ENCODE data around the gene RRP1.

GRCh38 chr21:43819511-43820405 is 30.4 kb downstream of the RRP1 start:
- TF ChIP-seq CTCF (IDR thresholded peaks at IDR 0.05; ENCODE audit: low read length) (no peak), EZH2 (IDR thresholded peaks at IDR 0.05; ENCODE audit: borderline replicate concordance, low read length) (no peak)

Data from OCI-LY1 (cell line).